Ramos (cell line): ENCODE measurements around the gene PUM2.
"Not testable (repeated sequence)": the region's sequence is repeated elsewhere in the genome, so short reads cannot be mapped to it uniquely, and the experiment has no call there.

Experiments used
- in situ Hi-C: fragments of 300-500 bp; cut with MboI; formaldehyde crosslinking; loops from one replicate; pipeline ENCODE4 v1.14.3; 2022; ENCODE audit warnings: low sequenced_read_pairs; ENCODE audit not compliant: unreplicated experiment

Gene PUM2

GRCh38 chr2:20370191-20370590 lies 19.5 kb upstream of the PUM2 start:
- in situ Hi-C loops: no loop called here

GRCh38 chr2:20369366-20369765 lies 18.7 kb upstream of the PUM2 start:
- in situ Hi-C loops: no loop called here

- in situ Hi-C loops: no loop called here
Measured at GRCh38 chr2:20368706-20369105, 18.1 kb upstream of the PUM2 start.

- in situ Hi-C loops: not testable (repeated sequence)
Measured at GRCh38 chr2:20367929-20368328, 17.3 kb upstream of the PUM2 start.

- in situ Hi-C loops: no loop called here
Measured at GRCh38 chr2:20366672-20367116, 16.1 kb upstream of the PUM2 start.

- in situ Hi-C loops: no loop called here
Measured at GRCh38 chr2:20365249-20365817, 14.7 kb upstream of the PUM2 start.

GRCh38 chr2:20363578-20363977 lies 12.9 kb upstream of the PUM2 start:
- in situ Hi-C loops: no loop called here

GRCh38 chr2:20362701-20363435 lies 12.2 kb upstream of the PUM2 start:
- in situ Hi-C loops: no loop called here

GRCh38 chr2:20361893-20362292 lies 11.2 kb upstream of the PUM2 start:
- in situ Hi-C loops: no loop called here

- in situ Hi-C loops: no loop called here
Measured at GRCh38 chr2:20359096-20359495, 8.5 kb upstream of the PUM2 start.

- in situ Hi-C loops: no loop called here
Measured at GRCh38 chr2:20357638-20358389, 7.2 kb upstream of the PUM2 start.

- in situ Hi-C loops: no loop called here
Measured at GRCh38 chr2:20356042-20356441, 5.4 kb upstream of the PUM2 start.

GRCh38 chr2:20355131-20355530 lies 4.5 kb upstream of the PUM2 start:
- in situ Hi-C loops: no loop called here

GRCh38 chr2:20353241-20353992 lies 2.8 kb upstream of the PUM2 start:
- in situ Hi-C loops: no loop called here

GRCh38 chr2:20352581-20353216 lies 2.1 kb upstream of the PUM2 start:
- in situ Hi-C loops: no loop called here

- in situ Hi-C loops: no loop called here
Measured at GRCh38 chr2:20352230-20352578, 1.6 kb upstream of the PUM2 start.

GRCh38 chr2:20351555-20352229 lies 1.0 kb upstream of the PUM2 start:
- in situ Hi-C loops: no loop called here

GRCh38 chr2:20350041-20350712 lies 467 bp downstream of the PUM2 start:
- in situ Hi-C loops: no loop called here

GRCh38 chr2:20349513-20349921 lies 1.1 kb downstream of the PUM2 start:
- in situ Hi-C loops: no loop called here
